Neural progenitor cell (in vitro differentiated cells): ENCODE measurements around the gene CUBN. TPM values are rescaled to one million over a fixed set of nuclear protein-coding genes. Genes with fewer than 3 reads are reported as not detected.

Experiments
- DNase-seq: peaks from one replicate; pipeline ENCODE4 v3.0.0-alpha.2; 2016; ENCODE audit warnings: low spot score
- H2AFZ ChIP-seq: fragments of 200-600 bp; sonication (generic); replicated peaks from 2 replicates; pipeline ENCODE4 v1.6.1; 2016; ENCODE audit warnings: antibody characterized with exemption
- H3F3A ChIP-seq: fragments of 200-600 bp; sonication (generic); 2 replicates; pipeline ENCODE4 v1.6.1; 2016; ENCODE audit warnings: antibody characterized with exemption, low read depth
- H3K27ac ChIP-seq: fragments of 200-600 bp; sonication (generic); 2 replicates; pipeline ENCODE4 v1.5.1; 2016; ENCODE audit warnings: mild to moderate bottlenecking
- H3K27me3 ChIP-seq: fragments of 200-600 bp; sonication (generic); 2 replicates; pipeline ENCODE4 v1.6.1; 2016; ENCODE audit warnings: mild to moderate bottlenecking, moderate library complexity
- H3K36me3 ChIP-seq: fragments of 200-600 bp; sonication (generic); 2 replicates; pipeline ENCODE4 v1.5.1; 2016
- H3K4me1 ChIP-seq: fragments of 200-600 bp; sonication (generic); 2 replicates; pipeline ENCODE4 v1.6.1; 2016; ENCODE audit warnings: mixed run types
- H3K4me2 ChIP-seq: fragments of 200-600 bp; sonication (generic); 2 replicates; pipeline ENCODE4 v1.6.1; 2016
- H3K4me3 ChIP-seq: fragments of 200-600 bp; sonication (generic); 2 replicates; pipeline ENCODE4 v1.5.1; 2016
- H3K79me2 ChIP-seq: fragments of 200-600 bp; sonication (generic); 2 replicates; pipeline ENCODE4 v1.6.1; 2016; ENCODE audit warnings: low read depth
- H3K9ac ChIP-seq: fragments of 200-600 bp; sonication (generic); 2 replicates; pipeline ENCODE4 v1.6.1; 2016
- H3K9me3 ChIP-seq: fragments of 200-600 bp; sonication (generic); 2 replicates; pipeline ENCODE4 v1.5.1; 2016; ENCODE audit warnings: low read depth
- H4K20me1 ChIP-seq: fragments of 200-600 bp; sonication (generic); 2 replicates; pipeline ENCODE4 v1.6.1; 2016; ENCODE audit warnings: low read depth
- H3K27ac Mint-ChIP-seq: 3 replicates; pipeline ENCODE4 v1.8.0; 2021; ENCODE audit warnings: mixed read lengths
- H3K27me3 Mint-ChIP-seq: 2 replicates; pipeline ENCODE4 v1.8.0; 2022; ENCODE audit warnings: low read depth, mild to moderate bottlenecking, inconsistent platforms, moderate library complexity, mixed read lengths; ENCODE audit not compliant: insufficient read depth
- H3K36me3 Mint-ChIP-seq: 3 replicates; pipeline ENCODE4 v1.8.0; 2021; ENCODE audit warnings: mixed read lengths
- H3K4me1 Mint-ChIP-seq: 3 replicates; pipeline ENCODE4 v1.8.0; 2021; ENCODE audit warnings: mixed read lengths
- H3K4me3 Mint-ChIP-seq: 3 replicates; pipeline ENCODE4 v1.8.0; 2021; ENCODE audit warnings: mild to moderate bottlenecking, moderate library complexity, mixed read lengths
- H3K9me3 Mint-ChIP-seq: 3 replicates; pipeline ENCODE4 v1.8.0; 2020; ENCODE audit warnings: mixed read lengths
- CTCF ChIP-seq: fragments of 200-600 bp; sonication (generic); IDR thresholded peaks from 2 replicates; pipeline ENCODE4 v1.5.1; 2017; ENCODE audit warnings: antibody characterized with exemption, mild to moderate bottlenecking
- EZH2 ChIP-seq: fragments of 200-600 bp; sonication (generic); IDR thresholded peaks from 2 replicates; pipeline ENCODE4 v1.6.1; 2017; ENCODE audit warnings: antibody characterized with exemption, mild to moderate bottlenecking, moderate library complexity
- EZH2phosphoT487 ChIP-seq: fragments of 200-600 bp; sonication (generic); IDR thresholded peaks from 2 replicates; pipeline ENCODE4 v1.6.1; 2017; ENCODE audit warnings: antibody characterized with exemption
- total RNA-seq: library from RNA; depleted of rRNA; stranded (reverse); fragments of >200 nt; gene quantifications from 2 replicates; pipeline ENCODE4 v1.2.3, GENCODE V29; 2015; ENCODE audit warnings: low replicate concordance

CUBN gene
- total RNA-seq, 1 donor from 2014 or later: 2.2 TPM

GRCh38 chr10:17003651-17004286 lies 125.8 kb downstream of the CUBN start:
- H3K4me3 Mint-ChIP-seq: no peak overlapping the region

GRCh38 chr10:17003151-17003550 lies 126.5 kb downstream of the CUBN start:
- H2AFZ ChIP-seq: no peak overlapping the region
- no peaks in the 10 kb centered on the region for H3K79me2 ChIP-seq
- TF ChIP-seq EZH2phosphoT487 (no peak), EZH2 (no peak), CTCF (no peak)
- H3K36me3 ChIP-seq: no peaks in the 10 kb centered on the region
- peaks cover 21% of the 10 kb centered on the region for H3K9me3 Mint-ChIP-seq
- H4K20me1 ChIP-seq: no peaks in the 10 kb centered on the region
- peaks cover 73% of the 10 kb centered on the region for H3K4me1 Mint-ChIP-seq
- peaks cover 14% of the 10 kb centered on the region for H3K36me3 Mint-ChIP-seq
- no peak overlapping the region for H3K9ac ChIP-seq
- no peaks in the 10 kb centered on the region for H3F3A ChIP-seq
- H3K4me3 Mint-ChIP-seq: no peak overlapping the region
- H3K4me3 ChIP-seq: no peak overlapping the region
- DNase-seq: no peak
- peaks cover 9% of the 10 kb centered on the region for H3K27me3 Mint-ChIP-seq
- H3K27me3 ChIP-seq: no peaks in the 10 kb centered on the region
- no peaks in the 10 kb centered on the region for H3K4me1 ChIP-seq
- H3K4me2 ChIP-seq: no peak overlapping the region
- H3K27ac ChIP-seq: no peak overlapping the region
- H3K9me3 ChIP-seq: no peaks in the 10 kb centered on the region
- peak overlapping the region; percentile 98 for H3K27ac Mint-ChIP-seq

More at GRCh38 chr10:17003651-17004286, 125.8 kb downstream of the CUBN start:
- Histone ChIP-seq H3K79me2 (no peaks in the 10 kb centered on the region), H3F3A (no peaks in the 10 kb centered on the region), H3K27ac (no peak overlapping the region), H3K27me3 (no peaks in the 10 kb centered on the region), H3K4me1 (no peaks in the 10 kb centered on the region), H4K20me1 (no peaks in the 10 kb centered on the region), H3K9ac (no peak overlapping the region), H3K4me2 (no peak overlapping the region), H3K36me3 (no peaks in the 10 kb centered on the region), H3K4me3 (no peak overlapping the region), H3K9me3 (no peaks in the 10 kb centered on the region), H2AFZ (no peak overlapping the region)
- Mint-ChIP-seq H3K27ac (peak overlapping the region; percentile 51), H3K27me3 (peaks cover 9% of the 10 kb centered on the region), H3K36me3 (peaks cover 11% of the 10 kb centered on the region), H3K9me3 (peaks cover 18% of the 10 kb centered on the region), H3K4me1 (peaks cover 79% of the 10 kb centered on the region)
- DNase-seq: no peak
- no peak for TF ChIP-seq EZH2
- TF ChIP-seq EZH2phosphoT487: no peak
- no peak for TF ChIP-seq CTCF

GRCh38 chr10:17001961-17002749 lies 127.5 kb downstream of the CUBN start:
- H3K4me1 Mint-ChIP-seq: peaks cover 63% of the 10 kb centered on the region
- peak overlapping the region; percentile 34 for H3K4me3 Mint-ChIP-seq
- peak overlapping the region; percentile 98 for H3K27ac Mint-ChIP-seq
- Histone ChIP-seq H3K4me3 (no peak overlapping the region), H4K20me1 (no peaks in the 10 kb centered on the region), H2AFZ (no peak overlapping the region), H3K4me2 (no peak overlapping the region), H3K27me3 (no peaks in the 10 kb centered on the region), H3F3A (no peaks in the 10 kb centered on the region), H3K27ac (no peak overlapping the region), H3K4me1 (no peaks in the 10 kb centered on the region), H3K9ac (no peak overlapping the region), H3K79me2 (no peaks in the 10 kb centered on the region), H3K9me3 (no peaks in the 10 kb centered on the region), H3K36me3 (no peaks in the 10 kb centered on the region)
- peaks cover 25% of the 10 kb centered on the region for H3K9me3 Mint-ChIP-seq
- H3K27me3 Mint-ChIP-seq: peaks cover 9% of the 10 kb centered on the region
- peaks cover 18% of the 10 kb centered on the region for H3K36me3 Mint-ChIP-seq
- no peak for TF ChIP-seq EZH2
- no peak for TF ChIP-seq EZH2phosphoT487
- TF ChIP-seq CTCF: no peak
- no peak for DNase-seq
